ENCODE measurements around the gene LZTS2.

- TF ChIP-seq TAF1 (IDR thresholded peaks at IDR 0.05; ENCODE audit: low read depth, low read length) (no peak), CTCF (IDR thresholded peaks at IDR 0.05; ENCODE audit: control extremely low read depth in 1 of 3, insufficient read depth in 1 of 3, low read depth in 1 of 3, low read length in 3 of 3) (no peak), ZNF274 (IDR thresholded peaks at IDR 0.05; ENCODE audit: borderline replicate concordance, extremely low read depth, low read length) (no peak), NRF1 (IDR thresholded peaks at IDR 0.05; ENCODE audit: low read depth, low read length) (no peak), POLR2A (IDR thresholded peaks at IDR 0.05; ENCODE audit: control extremely low read depth in 1 of 2, low read depth in 2 of 2, low read length in 2 of 2) (no peak), SP4 (IDR thresholded peaks at IDR 0.05; ENCODE audit: low read length) (no peak), HDAC6 (IDR thresholded peaks at IDR 0.05; ENCODE audit: low read depth, low read length) (no peak), SIX5 (IDR thresholded peaks at IDR 0.05; ENCODE audit: low read depth, low read length) (no peak), RXRA (IDR thresholded peaks at IDR 0.05; ENCODE audit: insufficient read depth, low read depth, low read length) (no peak), MAX (IDR thresholded peaks at IDR 0.05) (no peak)
These were observed 44.5 kb downstream of the LZTS2 start for GRCh38 chr10:101044117-101044516.
